Stomach (tissue), 9 donors: ENCODE results near the gene LEKR1. TPM values are rescaled to one million over a fixed set of nuclear protein-coding genes. Genes with fewer than 3 reads are reported as not detected.
"Not testable (repeated sequence)": the region's sequence is repeated elsewhere in the genome, so short reads cannot be mapped to it uniquely, and the experiment has no call there.

Experiments
- DNase-seq, 2 donors: peaks; one replicate each; pipeline versions ENCODE4 v3.0.0 to v3.0.0-alpha.2; 2013 to 2019
- H3K27ac ChIP-seq, 5 donors: fragments of 200-600 bp in 4 of 5; sonication (generic) in 4 of 5; one replicate each; pipeline ENCODE4 v1.5.1; 2013 to 2019; ENCODE audit warnings: mild to moderate bottlenecking in 1 of 5, moderate library complexity in 1 of 5
- H3K27me3 ChIP-seq, 3 donors: fragments of 200-600 bp; sonication (generic); one replicate each; pipeline ENCODE4 v1.5.1; 2017 to 2019; ENCODE audit warnings: mixed run types in 1 of 3
- H3K36me3 ChIP-seq, 4 donors: fragments of 200-600 bp; sonication (generic); 1 replicate in 3 of 4; 2 replicates in 1 of 4; pipeline ENCODE4 v1.5.1; 2016 to 2019
- H3K4me1 ChIP-seq, 4 donors: fragments of 200-600 bp; sonication (generic); one replicate each; pipeline ENCODE4 v1.5.1; 2016 to 2019
- H3K4me3 ChIP-seq, 4 donors: fragments of 200-600 bp; sonication (generic) in 3 of 4; one replicate each; pipeline ENCODE4 v1.5.1; 2016 to 2019; ENCODE audit warnings: mild to moderate bottlenecking in 1 of 4
- H3K9me3 ChIP-seq, 4 donors: fragments of 200-600 bp; sonication (generic); one replicate each; pipeline ENCODE4 v1.5.1; 2016 to 2019
- CTCF ChIP-seq, 7 experiments: fragments of 450-650 bp in 4 of 7; fragments of 200-600 bp in 3 of 7; sonication (generic) in 3 of 7; IDR thresholded peaks; one replicate each; pipeline ENCODE4 v1.5.1; 2016 to 2019; ENCODE audit warnings: antibody characterized with exemption in 7 of 7, control low read depth in 2 of 7, mild to moderate bottlenecking in 1 of 7
- EP300 ChIP-seq: sonication (generic); formaldehyde crosslinking; IDR thresholded peaks from one replicate; pipeline ENCODE4 v1.6.1; 2017; ENCODE audit warnings: antibody characterized with exemption
- POLR2A ChIP-seq, 4 donors: fragments of 450-650 bp; IDR thresholded peaks; one replicate each; pipeline ENCODE4 v1.6.1; 2016; ENCODE audit warnings: antibody characterized with exemption in 4 of 4, control low read depth in 2 of 4, mild to moderate bottlenecking in 1 of 4, moderate library complexity in 1 of 4
- POLR2AphosphoS5 ChIP-seq, 3 donors: sonication (generic); formaldehyde crosslinking; IDR thresholded peaks; one replicate each; pipeline ENCODE4 v1.6.1; 2016; ENCODE audit warnings: antibody characterized with exemption in 3 of 3
- WGBS, 5 donors: extraction: QIAGEN DNeasy Blood & Tissue Kit in 3 of 5; methylation state at CpG; one replicate each; pipeline versions ENCODE4 v1.1.5 to v1.1.7; 2013 to 2018; 5-methylcytosine and 5-hydroxymethylcytosine counted together
- intact Hi-C: fragments of 100-400 bp; cut with DNase I; formaldehyde crosslinking; loops from one replicate; pipeline ENCODE4 v1.15.1; 2023; ENCODE audit warnings: low total_unique reads
- polyA plus RNA-seq, 3 donors: library from polyadenylated mRNA; stranded (reverse); fragments of 200-250 nt; gene quantifications; one replicate each; pipeline ENCODE4 v1.2.3, GENCODE V29; 2013
- total RNA-seq, 5 donors: library from RNA; depleted of rRNA; stranded (reverse); fragments of >200 nt; gene quantifications; one replicate each; pipeline versions ENCODE4 v1.1.0 to v1.2.3, GENCODE V29; 2014 to 2016
- donor health status: healthy with polysubstance abuse.
- donor health status: Bipolar disorder and iron deficiency.
- donor health status: healthy.

The LEKR1 gene
- total and polyA plus RNA-seq, 8 donors = 0.31 to 2.6 (median 0.44) TPM; not detected in 3

- no peaks in the 10 kb centered on the region for H3K36me3 ChIP-seq
- H3K27ac ChIP-seq = no peak overlapping the region
- no peak for TF ChIP-seq POLR2A (IDR thresholded peaks at IDR 0.05)
- no peak for TF ChIP-seq CTCF (IDR thresholded peaks at IDR 0.05)
- no peak for TF ChIP-seq POLR2AphosphoS5 (IDR thresholded peaks at IDR 0.05)
- no peak for TF ChIP-seq EP300
- 69 to 87% (median 78%) methylated on average over 2 of the region's 2 CpGs for WGBS, 5 donors
- no peak for DNase-seq
- no peaks in the 10 kb centered on the region for H3K27me3 ChIP-seq
- H3K4me3 ChIP-seq = no peak overlapping the region
- intact Hi-C loops = no loop called here
- no peaks in the 10 kb centered on the region for H3K9me3 ChIP-seq
- no peaks in the 10 kb centered on the region for H3K4me1 ChIP-seq
Observed at GRCh38 chr3:156952011-156952410, 125.9 kb downstream of the LEKR1 start.

GRCh38 chr3:156957715-156958114 lies 131.6 kb downstream of the LEKR1 start:
- H3K27me3 ChIP-seq = no peaks in the 10 kb centered on the region
- no peaks in the 10 kb centered on the region for H3K9me3 ChIP-seq
- no peak overlapping the region for H3K27ac ChIP-seq
- no peak overlapping the region for H3K4me3 ChIP-seq
- TF ChIP-seq POLR2A (IDR thresholded peaks at IDR 0.05) (no peak), CTCF (IDR thresholded peaks at IDR 0.05) (no peak), EP300 (no peak), POLR2AphosphoS5 (IDR thresholded peaks at IDR 0.05) (no peak)
- DNase-seq = no peak
- intact Hi-C loops = no loop called here
- WGBS, 5 donors = 93 to 97% (median 94%) methylated on average over 1 of the region's 1 CpG
- H3K4me1 ChIP-seq = no peaks in the 10 kb centered on the region
- no peaks in the 10 kb centered on the region for H3K36me3 ChIP-seq

GRCh38 chr3:156963096-156963495 lies 136.9 kb downstream of the LEKR1 start:
- Histone ChIP-seq H3K27ac (no peak overlapping the region), H3K4me1 (no peaks in the 10 kb centered on the region), H3K4me3 (no peak overlapping the region), H3K36me3 (no peaks in the 10 kb centered on the region), H3K9me3 (peaks cover 0 to 7% (median 0%) of the 10 kb centered on the region in 4 donors), H3K27me3 (no peaks in the 10 kb centered on the region)
- WGBS, 5 donors = 57 to 74% (median 62%) methylated on average over 3 of the region's 3 CpGs
- TF ChIP-seq POLR2A (IDR thresholded peaks at IDR 0.05) (no peak), POLR2AphosphoS5 (IDR thresholded peaks at IDR 0.05) (no peak), CTCF (IDR thresholded peaks at IDR 0.05) (no peak), EP300 (no peak)
- no peak for DNase-seq
- intact Hi-C loops = no loop called here

GRCh38 chr3:156964577-156964976 lies 138.4 kb downstream of the LEKR1 start:
- no peak for DNase-seq
- Histone ChIP-seq H3K36me3 (no peaks in the 10 kb centered on the region), H3K4me1 (no peaks in the 10 kb centered on the region), H3K9me3 (peaks cover 0 to 7% (median 0%) of the 10 kb centered on the region in 4 donors), H3K27me3 (no peaks in the 10 kb centered on the region), H3K4me3 (no peak overlapping the region), H3K27ac (no peak overlapping the region)
- TF ChIP-seq POLR2AphosphoS5 (IDR thresholded peaks at IDR 0.05) = no peak
- no peak for TF ChIP-seq POLR2A (IDR thresholded peaks at IDR 0.05)
- no peak for TF ChIP-seq EP300
- TF ChIP-seq CTCF (IDR thresholded peaks at IDR 0.05) = no peak
- intact Hi-C loops = no loop called here
- 68 to 86% (median 83%) methylated on average over 3 of the region's 3 CpGs for WGBS, 5 donors

- 93% methylated on average over 8 to 10 of the region's 10 CpGs for WGBS, 5 donors
- DNase-seq, H3K4me3 ChIP-seq, H3K4me1 ChIP-seq, H3K27ac ChIP-seq, intact Hi-C loops, H3K36me3 ChIP-seq, H3K9me3 ChIP-seq, H3K27me3 ChIP-seq: not testable (repeated sequence)
Observed at GRCh38 chr3:156966349-156966748, 140.2 kb downstream of the LEKR1 start.
